OCI-LY3 (cell line): ENCODE measurements around the gene CYP2A13.
"Not testable (repeated sequence)": the region's sequence is repeated elsewhere in the genome, so short reads cannot be mapped to it uniquely, and the experiment has no call there.

Experiments
- H2AFZ ChIP-seq: fragments of 200-600, 300-600 bp; shearing (Covaris generic); 2 replicates; pipeline ENCODE4 v1.6.0; 2014; ENCODE audit warnings: antibody characterized with exemption, low read depth, low read length
- H3K27ac ChIP-seq: fragments of 200-600, 300-600 bp; sonication (generic); 2 replicates; pipeline ENCODE4 v1.5.1; 2014; ENCODE audit warnings: mild to moderate bottlenecking, low read length, moderate library complexity, mixed read lengths
- H3K27me3 ChIP-seq: fragments of 200-600, 300-600 bp; sonication (generic); 2 replicates; pipeline ENCODE4 v1.6.1; 2014; ENCODE audit warnings: low read depth, low read length, mixed read lengths
- H3K36me3 ChIP-seq: fragments of 200-600, 300-600 bp; sonication (generic); replicated peaks from 2 replicates; pipeline ENCODE3; 2014; ENCODE audit warnings: low read depth, low read length, mixed read lengths
- H3K4me1 ChIP-seq: fragments of 300-600, 200-600 bp; sonication (generic); 2 replicates; pipeline ENCODE4 v1.6.1; 2014; ENCODE audit warnings: low read length, mixed read lengths
- H3K4me2 ChIP-seq: fragments of 200-600, 300-600 bp; sonication (generic); 2 replicates; pipeline ENCODE4 v1.6.1; 2014; ENCODE audit warnings: low read length, mixed read lengths
- H3K4me3 ChIP-seq: fragments of 300-600, 200-600 bp; sonication (generic); 2 replicates; pipeline ENCODE4 v1.5.1; 2014; ENCODE audit warnings: antibody characterized with exemption, mild to moderate bottlenecking, low read length, moderate library complexity
- H3K79me2 ChIP-seq: fragments of 300-600, 200-600 bp; shearing (Covaris generic); 2 replicates; pipeline ENCODE4 v1.6.1; 2014; ENCODE audit warnings: mild to moderate bottlenecking, low read length, mixed read lengths
- H3K9ac ChIP-seq: fragments of 300-600, 200-600 bp; shearing (Covaris generic); 2 replicates; pipeline ENCODE4 v1.6.0; 2014; ENCODE audit warnings: mild to moderate bottlenecking, low read length, moderate library complexity
- H3K9me3 ChIP-seq: fragments of 200-600, 300-600 bp; shearing (Covaris generic); 2 replicates; pipeline ENCODE4 v1.6.1; 2014; ENCODE audit warnings: low read length, mixed read lengths; ENCODE audit not compliant: insufficient read depth
- H4K20me1 ChIP-seq: fragments of 200-600, 300-600 bp; sonication (generic); 2 replicates; pipeline ENCODE4 v1.6.1; 2016; ENCODE audit warnings: low read length, mixed read lengths; ENCODE audit not compliant: insufficient read depth
- EZH2phosphoT487 ChIP-seq: fragments of 200-600 bp; shearing (Covaris generic); IDR thresholded peaks from 2 replicates; pipeline ENCODE4 v1.6.1; 2018; ENCODE audit warnings: antibody characterized with exemption, mixed run types, low read depth
- TF ChIP-seq, protein P1 (sequence below): fragments of 200-600, 300-600 bp; sonication (generic); IDR thresholded peaks from 2 replicates; pipeline ENCODE4 v1.5.1; 2014; ENCODE audit warnings: antibody characterized with exemption, low read length, low read depth

CYP2A13 gene, protein sequence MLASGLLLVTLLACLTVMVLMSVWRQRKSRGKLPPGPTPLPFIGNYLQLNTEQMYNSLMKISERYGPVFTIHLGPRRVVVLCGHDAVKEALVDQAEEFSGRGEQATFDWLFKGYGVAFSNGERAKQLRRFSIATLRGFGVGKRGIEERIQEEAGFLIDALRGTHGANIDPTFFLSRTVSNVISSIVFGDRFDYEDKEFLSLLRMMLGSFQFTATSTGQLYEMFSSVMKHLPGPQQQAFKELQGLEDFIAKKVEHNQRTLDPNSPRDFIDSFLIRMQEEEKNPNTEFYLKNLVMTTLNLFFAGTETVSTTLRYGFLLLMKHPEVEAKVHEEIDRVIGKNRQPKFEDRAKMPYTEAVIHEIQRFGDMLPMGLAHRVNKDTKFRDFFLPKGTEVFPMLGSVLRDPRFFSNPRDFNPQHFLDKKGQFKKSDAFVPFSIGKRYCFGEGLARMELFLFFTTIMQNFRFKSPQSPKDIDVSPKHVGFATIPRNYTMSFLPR

GRCh38 chr19:41088151-41088550 lies at the start of gene CYP2A13:
TSS of gene CYP2A13 (plus strand) at chr19:41088451. CDS start at chr19:41088472, 21 bp downstream.
- no peaks in the 10 kb centered on the region for H3K36me3 ChIP-seq
- H3K27ac ChIP-seq, result no peak within 1 kb of the TSS
- no peak within 1 kb of the TSS for H3K4me3 ChIP-seq
- no peak within 1 kb of the TSS for H3K9ac ChIP-seq
- H3K9me3 ChIP-seq, result no peaks in the 10 kb centered on the region
- no peak within 1 kb of the TSS for H3K4me2 ChIP-seq
- peaks cover 23% of the 10 kb centered on the region; the same call in 1 of the 2 replicates for H3K27me3 ChIP-seq
- no peaks in the 10 kb centered on the region for H3K79me2 ChIP-seq
- no peak within 1 kb of the TSS for H2AFZ ChIP-seq
- no peaks in the 10 kb centered on the region for H3K4me1 ChIP-seq
- no peaks in the 10 kb centered on the region for H4K20me1 ChIP-seq
- TF ChIP-seq, protein P1, sequence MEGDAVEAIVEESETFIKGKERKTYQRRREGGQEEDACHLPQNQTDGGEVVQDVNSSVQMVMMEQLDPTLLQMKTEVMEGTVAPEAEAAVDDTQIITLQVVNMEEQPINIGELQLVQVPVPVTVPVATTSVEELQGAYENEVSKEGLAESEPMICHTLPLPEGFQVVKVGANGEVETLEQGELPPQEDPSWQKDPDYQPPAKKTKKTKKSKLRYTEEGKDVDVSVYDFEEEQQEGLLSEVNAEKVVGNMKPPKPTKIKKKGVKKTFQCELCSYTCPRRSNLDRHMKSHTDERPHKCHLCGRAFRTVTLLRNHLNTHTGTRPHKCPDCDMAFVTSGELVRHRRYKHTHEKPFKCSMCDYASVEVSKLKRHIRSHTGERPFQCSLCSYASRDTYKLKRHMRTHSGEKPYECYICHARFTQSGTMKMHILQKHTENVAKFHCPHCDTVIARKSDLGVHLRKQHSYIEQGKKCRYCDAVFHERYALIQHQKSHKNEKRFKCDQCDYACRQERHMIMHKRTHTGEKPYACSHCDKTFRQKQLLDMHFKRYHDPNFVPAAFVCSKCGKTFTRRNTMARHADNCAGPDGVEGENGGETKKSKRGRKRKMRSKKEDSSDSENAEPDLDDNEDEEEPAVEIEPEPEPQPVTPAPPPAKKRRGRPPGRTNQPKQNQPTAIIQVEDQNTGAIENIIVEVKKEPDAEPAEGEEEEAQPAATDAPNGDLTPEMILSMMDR, result no peak
- no peak for TF ChIP-seq EZH2phosphoT487

DNA sequence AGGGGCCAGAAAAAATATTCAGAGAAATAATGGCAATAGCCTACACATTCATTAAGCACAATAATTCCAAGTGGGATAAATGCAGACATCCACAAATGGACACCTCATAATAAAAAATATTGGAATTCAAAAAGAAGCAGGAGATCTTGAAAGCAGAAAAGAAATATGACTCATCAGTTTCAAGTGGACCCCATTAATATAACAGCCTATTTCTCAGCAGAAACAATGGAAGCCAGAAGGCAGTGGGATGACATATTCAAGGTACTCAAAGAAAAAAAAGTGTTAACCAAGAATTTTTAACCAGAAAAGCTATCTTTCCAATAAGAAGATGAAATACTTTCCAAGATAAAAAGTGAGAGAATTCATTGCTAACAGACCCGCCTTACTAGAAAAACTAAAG lies 48.4 kb upstream of the CYP2A13 start:
- Histone ChIP-seq H3K4me1 (no peaks in the 10 kb centered on the region), H3K79me2 (no peaks in the 10 kb centered on the region), H3K27me3 (peaks cover 9% of the 10 kb centered on the region), H3K9ac (no peak overlapping the region), H3K4me2 (no peak overlapping the region), H4K20me1 (no peaks in the 10 kb centered on the region), H3K27ac (no peak overlapping the region), H3K9me3 (no peaks in the 10 kb centered on the region), H3K4me3 (no peak overlapping the region), H3K36me3 (no peaks in the 10 kb centered on the region), H2AFZ (no peak overlapping the region)
- TF ChIP-seq, protein P1, result no peak
- no peak for TF ChIP-seq EZH2phosphoT487

- H3K27ac ChIP-seq, H3K9ac ChIP-seq, H3K4me2 ChIP-seq, H2AFZ ChIP-seq, H3K4me1 ChIP-seq, H3K4me3 ChIP-seq, H3K9me3 ChIP-seq, H3K79me2 ChIP-seq, H3K36me3 ChIP-seq, H4K20me1 ChIP-seq, H3K27me3 ChIP-seq: not testable (repeated sequence)
Observed at GRCh38 chr19:41045095-41045494, 43.2 kb upstream of the CYP2A13 start.

DNA sequence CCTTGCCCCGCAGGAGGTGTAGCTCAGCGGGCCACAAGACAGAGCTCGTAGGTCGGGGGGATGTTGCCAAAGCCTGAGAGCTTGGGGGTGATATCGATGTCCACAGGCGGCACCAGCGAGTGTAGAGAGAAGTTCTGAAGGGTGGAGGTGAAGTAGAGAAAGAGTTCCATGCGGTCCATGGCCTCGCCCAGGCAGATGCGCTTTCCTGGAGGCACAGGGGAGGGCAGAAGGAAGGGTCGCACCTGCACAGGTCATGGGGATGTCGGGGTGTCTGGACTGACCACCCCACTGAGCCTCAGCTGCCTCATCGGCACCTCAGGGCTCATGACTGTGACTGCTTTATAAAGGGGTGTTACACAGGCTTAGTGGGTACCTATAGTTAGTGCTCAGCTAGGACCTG lies 37.8 kb upstream of the CYP2A13 start:
- Histone ChIP-seq H3K79me2 (no peaks in the 10 kb centered on the region), H3K27ac (no peak overlapping the region), H4K20me1 (no peaks in the 10 kb centered on the region), H2AFZ (no peak overlapping the region), H3K9ac (no peak overlapping the region), H3K27me3 (peaks cover 4% of the 10 kb centered on the region; the same call in 1 of the 2 replicates), H3K9me3 (no peaks in the 10 kb centered on the region), H3K4me2 (no peak overlapping the region), H3K36me3 (no peaks in the 10 kb centered on the region), H3K4me3 (no peak overlapping the region), H3K4me1 (no peaks in the 10 kb centered on the region)
- TF ChIP-seq, protein P1, result no peak
- TF ChIP-seq EZH2phosphoT487, result no peak

DNA sequence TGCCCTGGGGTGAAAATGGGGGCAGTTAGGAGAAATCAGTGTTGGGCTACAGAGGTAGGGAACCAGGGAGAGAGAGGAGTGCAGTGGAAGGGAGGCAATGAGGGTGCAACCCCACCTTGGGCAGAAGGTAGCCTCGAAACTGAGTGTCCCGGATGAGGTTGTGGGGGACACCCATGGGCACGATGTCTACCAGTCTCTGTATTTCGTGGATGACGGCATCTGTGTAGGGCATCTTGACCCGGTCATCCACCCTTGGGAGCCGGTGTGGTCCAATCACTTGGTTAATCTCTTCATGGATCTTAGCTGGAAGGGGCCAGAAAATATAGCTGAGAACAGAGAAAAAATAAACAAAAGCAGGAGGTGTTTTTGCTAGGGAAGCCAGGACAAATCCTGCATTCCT lies 36.1 kb upstream of the CYP2A13 start:
- not testable (repeated sequence) for H3K36me3 ChIP-seq, H3K9me3 ChIP-seq

DNA sequence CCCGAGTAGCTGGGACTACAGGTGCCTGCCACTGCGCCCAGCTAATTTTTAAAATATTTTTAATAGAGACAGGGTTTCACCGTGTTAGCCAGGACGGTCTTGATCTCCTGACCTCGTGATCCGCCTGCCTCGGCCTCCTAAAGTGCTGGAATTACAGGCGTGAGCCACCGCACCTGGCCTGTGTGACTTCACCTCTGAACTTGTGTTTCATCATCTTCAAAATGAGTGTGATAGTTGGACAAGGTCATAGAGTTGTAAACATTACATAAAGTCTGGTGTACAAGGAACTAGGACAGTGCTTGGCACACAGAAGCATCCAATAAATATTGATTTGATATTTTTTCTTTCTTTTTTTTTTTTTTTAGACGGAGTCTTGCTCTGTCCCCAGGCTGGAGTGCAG lies 34.9 kb upstream of the CYP2A13 start:
- H3K9me3 ChIP-seq, H4K20me1 ChIP-seq, H2AFZ ChIP-seq, H3K4me1 ChIP-seq, H3K36me3 ChIP-seq, H3K4me3 ChIP-seq, H3K4me2 ChIP-seq, H3K27me3 ChIP-seq, H3K79me2 ChIP-seq, H3K9ac ChIP-seq, H3K27ac ChIP-seq: not testable (repeated sequence)

More for the DNA sequence above, 36.1 kb upstream of the CYP2A13 start:
- H3K79me2 ChIP-seq, H4K20me1 ChIP-seq, H2AFZ ChIP-seq, H3K4me2 ChIP-seq, H3K27me3 ChIP-seq, H3K9ac ChIP-seq, H3K27ac ChIP-seq, H3K4me3 ChIP-seq, H3K4me1 ChIP-seq: not testable (repeated sequence)
